OCI-LY3 (cell line): ENCODE data around the gene LRP1-AS.

ENCODE experiments used
- H2AFZ ChIP-seq: fragments of 200-600, 300-600 bp; shearing (Covaris generic); 2 replicates; pipeline ENCODE4 v1.6.0; 2014; ENCODE audit warnings: antibody characterized with exemption, low read depth, low read length
- H3K27ac ChIP-seq: fragments of 200-600, 300-600 bp; sonication (generic); 2 replicates; pipeline ENCODE4 v1.5.1; 2014; ENCODE audit warnings: mild to moderate bottlenecking, low read length, moderate library complexity, mixed read lengths
- H3K27me3 ChIP-seq: fragments of 200-600, 300-600 bp; sonication (generic); 2 replicates; pipeline ENCODE4 v1.6.1; 2014; ENCODE audit warnings: low read depth, low read length, mixed read lengths
- H3K36me3 ChIP-seq: fragments of 200-600, 300-600 bp; sonication (generic); replicated peaks from 2 replicates; pipeline ENCODE3; 2014; ENCODE audit warnings: low read depth, low read length, mixed read lengths
- H3K4me1 ChIP-seq: fragments of 300-600, 200-600 bp; sonication (generic); 2 replicates; pipeline ENCODE4 v1.6.1; 2014; ENCODE audit warnings: low read length, mixed read lengths
- H3K4me2 ChIP-seq: fragments of 200-600, 300-600 bp; sonication (generic); 2 replicates; pipeline ENCODE4 v1.6.1; 2014; ENCODE audit warnings: low read length, mixed read lengths
- H3K4me3 ChIP-seq: fragments of 300-600, 200-600 bp; sonication (generic); 2 replicates; pipeline ENCODE4 v1.5.1; 2014; ENCODE audit warnings: antibody characterized with exemption, mild to moderate bottlenecking, low read length, moderate library complexity
- H3K79me2 ChIP-seq: fragments of 300-600, 200-600 bp; shearing (Covaris generic); 2 replicates; pipeline ENCODE4 v1.6.1; 2014; ENCODE audit warnings: mild to moderate bottlenecking, low read length, mixed read lengths
- H3K9ac ChIP-seq: fragments of 300-600, 200-600 bp; shearing (Covaris generic); 2 replicates; pipeline ENCODE4 v1.6.0; 2014; ENCODE audit warnings: mild to moderate bottlenecking, low read length, moderate library complexity
- H3K9me3 ChIP-seq: fragments of 200-600, 300-600 bp; shearing (Covaris generic); 2 replicates; pipeline ENCODE4 v1.6.1; 2014; ENCODE audit warnings: low read length, mixed read lengths; ENCODE audit not compliant: insufficient read depth
- H4K20me1 ChIP-seq: fragments of 200-600, 300-600 bp; sonication (generic); 2 replicates; pipeline ENCODE4 v1.6.1; 2016; ENCODE audit warnings: low read length, mixed read lengths; ENCODE audit not compliant: insufficient read depth
- EZH2phosphoT487 ChIP-seq: fragments of 200-600 bp; shearing (Covaris generic); IDR thresholded peaks from 2 replicates; pipeline ENCODE4 v1.6.1; 2018; ENCODE audit warnings: antibody characterized with exemption, mixed run types, low read depth
- TF ChIP-seq, protein P1 (sequence below): fragments of 200-600, 300-600 bp; sonication (generic); IDR thresholded peaks from 2 replicates; pipeline ENCODE4 v1.5.1; 2014; ENCODE audit warnings: antibody characterized with exemption, low read length, low read depth

LRP1-AS gene

DNA sequence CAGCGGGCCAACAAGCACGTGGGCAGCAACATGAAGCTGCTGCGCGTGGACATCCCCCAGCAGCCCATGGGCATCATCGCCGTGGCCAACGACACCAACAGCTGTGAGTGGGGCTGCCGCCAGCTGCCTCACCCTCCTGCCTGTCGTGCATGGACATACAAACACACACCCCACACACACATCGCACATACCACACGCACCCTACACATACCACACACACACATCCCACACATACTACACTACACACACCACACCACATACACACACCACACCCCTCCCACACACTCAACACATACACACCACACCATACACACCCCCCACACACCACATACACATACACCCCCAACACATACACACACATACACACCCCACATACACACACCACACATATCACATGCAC, 44.0 kb upstream of the LRP1-AS start:
- Histone ChIP-seq H2AFZ (no peak overlapping the region), H3K27ac (no peak overlapping the region), H3K4me2 (no peak overlapping the region), H3K9me3 (no peaks in the 10 kb centered on the region), H3K27me3 (no peaks in the 10 kb centered on the region), H3K4me1 (no peaks in the 10 kb centered on the region), H3K36me3 (no peaks in the 10 kb centered on the region), H3K79me2 (no peaks in the 10 kb centered on the region), H3K9ac (no peak overlapping the region), H4K20me1 (no peaks in the 10 kb centered on the region), H3K4me3 (no peak overlapping the region)
- TF ChIP-seq EZH2phosphoT487, result no peak
- TF ChIP-seq, protein P1, sequence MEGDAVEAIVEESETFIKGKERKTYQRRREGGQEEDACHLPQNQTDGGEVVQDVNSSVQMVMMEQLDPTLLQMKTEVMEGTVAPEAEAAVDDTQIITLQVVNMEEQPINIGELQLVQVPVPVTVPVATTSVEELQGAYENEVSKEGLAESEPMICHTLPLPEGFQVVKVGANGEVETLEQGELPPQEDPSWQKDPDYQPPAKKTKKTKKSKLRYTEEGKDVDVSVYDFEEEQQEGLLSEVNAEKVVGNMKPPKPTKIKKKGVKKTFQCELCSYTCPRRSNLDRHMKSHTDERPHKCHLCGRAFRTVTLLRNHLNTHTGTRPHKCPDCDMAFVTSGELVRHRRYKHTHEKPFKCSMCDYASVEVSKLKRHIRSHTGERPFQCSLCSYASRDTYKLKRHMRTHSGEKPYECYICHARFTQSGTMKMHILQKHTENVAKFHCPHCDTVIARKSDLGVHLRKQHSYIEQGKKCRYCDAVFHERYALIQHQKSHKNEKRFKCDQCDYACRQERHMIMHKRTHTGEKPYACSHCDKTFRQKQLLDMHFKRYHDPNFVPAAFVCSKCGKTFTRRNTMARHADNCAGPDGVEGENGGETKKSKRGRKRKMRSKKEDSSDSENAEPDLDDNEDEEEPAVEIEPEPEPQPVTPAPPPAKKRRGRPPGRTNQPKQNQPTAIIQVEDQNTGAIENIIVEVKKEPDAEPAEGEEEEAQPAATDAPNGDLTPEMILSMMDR, result no peak

DNA sequence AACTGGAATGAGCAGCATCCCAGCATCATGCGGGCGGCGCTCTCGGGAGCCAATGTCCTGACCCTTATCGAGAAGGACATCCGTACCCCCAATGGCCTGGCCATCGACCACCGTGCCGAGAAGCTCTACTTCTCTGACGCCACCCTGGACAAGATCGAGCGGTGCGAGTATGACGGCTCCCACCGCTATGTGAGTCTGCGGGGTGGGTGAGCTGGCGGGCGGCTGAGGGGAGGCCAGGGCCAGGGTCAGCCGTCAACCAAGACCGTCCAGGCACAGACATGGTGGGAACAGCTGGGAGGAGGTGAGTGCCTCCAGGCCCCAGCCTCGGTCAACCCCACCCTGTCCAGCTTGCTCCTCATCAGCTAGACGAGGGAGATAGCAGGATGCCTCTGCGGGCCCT, 43.4 kb upstream of the LRP1-AS start:
- H3K36me3 ChIP-seq, result no peaks in the 10 kb centered on the region

DNA sequence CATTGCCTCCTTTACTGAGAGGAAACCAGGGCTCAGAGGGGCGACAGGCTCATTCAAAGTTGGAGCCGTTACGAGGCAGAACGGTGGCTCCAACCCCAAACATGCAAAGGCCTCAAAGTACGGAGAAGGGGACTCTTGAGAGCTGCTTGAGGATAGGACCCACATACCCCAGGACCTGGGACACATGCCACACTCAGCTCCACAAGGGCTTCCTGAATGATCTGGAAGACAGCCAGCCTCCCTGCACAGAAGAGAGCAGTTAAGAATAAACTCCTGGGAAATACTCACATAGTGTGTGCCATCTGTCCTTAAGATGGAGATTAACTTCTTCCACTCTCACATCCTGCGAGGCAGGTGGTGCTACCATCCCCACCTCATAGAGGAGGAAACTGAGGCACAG, 42.6 kb upstream of the LRP1-AS start:
- H4K20me1 ChIP-seq, result no peaks in the 10 kb centered on the region
- H3K4me1 ChIP-seq, result no peaks in the 10 kb centered on the region

More for the DNA sequence above, 43.4 kb upstream of the LRP1-AS start:
- Histone ChIP-seq H2AFZ (no peak overlapping the region), H3K79me2 (no peaks in the 10 kb centered on the region), H3K9ac (no peak overlapping the region), H3K4me1 (no peaks in the 10 kb centered on the region), H3K9me3 (no peaks in the 10 kb centered on the region), H3K27me3 (no peaks in the 10 kb centered on the region), H3K4me3 (no peak overlapping the region), H3K27ac (no peak overlapping the region), H4K20me1 (no peaks in the 10 kb centered on the region), H3K4me2 (no peak overlapping the region)
- TF ChIP-seq EZH2phosphoT487, result no peak
- TF ChIP-seq, protein P1, result no peak

DNA sequence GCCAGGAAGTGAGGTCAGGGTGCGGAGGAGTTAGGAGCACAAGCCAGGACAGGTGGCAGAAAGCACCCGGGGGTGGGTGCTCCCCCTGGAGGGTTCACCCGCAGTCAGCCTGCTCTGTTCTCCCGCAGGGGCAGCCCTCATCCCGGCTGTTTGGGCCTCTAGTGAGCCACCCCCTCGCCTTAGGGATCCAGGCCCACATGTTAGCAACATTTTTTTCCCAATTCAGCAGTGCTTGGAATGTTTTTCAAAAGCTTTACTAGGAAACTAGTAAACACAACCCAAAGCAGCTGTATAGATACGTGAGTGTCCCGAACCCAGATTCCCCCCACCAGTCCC, 40.6 kb upstream of the LRP1-AS start:
- Histone ChIP-seq H4K20me1 (no peaks in the 10 kb centered on the region), H3K4me2 (no peak overlapping the region), H3K4me3 (no peak overlapping the region), H3K36me3 (no peaks in the 10 kb centered on the region), H3K27ac (no peak overlapping the region), H3K9me3 (no peaks in the 10 kb centered on the region), H2AFZ (no peak overlapping the region), H3K9ac (no peak overlapping the region), H3K27me3 (no peaks in the 10 kb centered on the region), H3K79me2 (no peaks in the 10 kb centered on the region), H3K4me1 (peaks cover 4% of the 10 kb centered on the region)
- TF ChIP-seq EZH2phosphoT487, result no peak
- TF ChIP-seq, protein P1, result no peak

More for the DNA sequence above, 42.6 kb upstream of the LRP1-AS start:
- Histone ChIP-seq H2AFZ (no peak overlapping the region), H3K27me3 (no peaks in the 10 kb centered on the region), H3K9ac (no peak overlapping the region), H3K4me2 (no peak overlapping the region), H3K4me3 (no peak overlapping the region), H3K27ac (no peak overlapping the region), H3K79me2 (no peaks in the 10 kb centered on the region), H3K9me3 (no peaks in the 10 kb centered on the region), H3K36me3 (no peaks in the 10 kb centered on the region)
- TF ChIP-seq EZH2phosphoT487, result no peak
